SH-SY5Y (cell line): Measurements from ENCODE around the gene RPLP2.

ENCODE experiments used
- GATA2 ChIP-seq: IDR thresholded peaks from 2 replicates; pipeline ENCODE4 v1.6.1; 2011; ENCODE audit warnings: mild to moderate bottlenecking, low read depth, low read length
- GATA3 ChIP-seq: IDR thresholded peaks from 2 replicates; pipeline ENCODE4 v1.6.1; 2011; ENCODE audit warnings: low read depth, mild to moderate bottlenecking, low read length, moderate library complexity

RPLP2 gene

GRCh38 chr11:791658-792534, 17.9 kb upstream of the RPLP2 start:
- TF ChIP-seq GATA3: no peak

DNA sequence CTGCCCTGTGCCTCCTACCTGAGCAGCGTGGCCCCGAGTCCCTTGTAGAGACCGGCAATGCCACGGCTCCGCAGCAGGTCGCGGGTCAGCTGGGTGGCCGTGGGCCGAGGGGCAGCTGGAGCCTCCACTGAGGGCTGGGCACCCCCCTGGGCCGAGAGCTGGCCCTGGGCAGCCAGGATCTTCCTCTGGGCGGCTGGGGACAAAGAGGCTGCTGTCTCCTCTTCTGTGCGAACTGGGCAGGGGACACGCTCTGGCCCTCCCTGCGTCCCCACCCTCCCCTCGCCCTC, 17.3 kb upstream of the RPLP2 start:
- TF ChIP-seq GATA2 (no peak), GATA3 (no peak)

GRCh38 chr11:792873-793272, 16.9 kb upstream of the RPLP2 start:
- TF ChIP-seq GATA3: no peak
- TF ChIP-seq GATA2: no peak

DNA sequence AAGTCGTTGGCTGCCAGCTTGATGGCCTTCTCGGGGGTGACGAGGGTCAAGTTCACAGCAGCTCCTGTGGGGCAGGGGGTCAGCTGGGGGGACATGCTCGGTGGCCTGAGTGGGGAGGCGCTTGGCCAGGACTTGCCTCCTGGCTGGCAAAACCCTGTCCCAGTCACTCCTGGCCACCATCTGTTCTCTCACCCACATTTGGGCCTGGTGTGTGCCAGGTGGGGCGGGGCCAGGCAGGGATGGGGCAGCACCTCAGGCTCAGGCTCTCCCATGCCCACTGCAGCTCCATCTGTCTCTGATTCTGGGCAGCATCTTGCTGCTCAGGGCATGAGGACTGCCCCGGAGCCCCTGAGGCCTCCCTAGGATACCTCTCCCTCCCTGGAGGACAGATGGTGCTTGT, 16.2 kb upstream of the RPLP2 start:
- TF ChIP-seq GATA3 (no peak), GATA2 (no peak)

GRCh38 chr11:794013-794765, 15.6 kb upstream of the RPLP2 start:
- no peak for TF ChIP-seq GATA2

DNA sequence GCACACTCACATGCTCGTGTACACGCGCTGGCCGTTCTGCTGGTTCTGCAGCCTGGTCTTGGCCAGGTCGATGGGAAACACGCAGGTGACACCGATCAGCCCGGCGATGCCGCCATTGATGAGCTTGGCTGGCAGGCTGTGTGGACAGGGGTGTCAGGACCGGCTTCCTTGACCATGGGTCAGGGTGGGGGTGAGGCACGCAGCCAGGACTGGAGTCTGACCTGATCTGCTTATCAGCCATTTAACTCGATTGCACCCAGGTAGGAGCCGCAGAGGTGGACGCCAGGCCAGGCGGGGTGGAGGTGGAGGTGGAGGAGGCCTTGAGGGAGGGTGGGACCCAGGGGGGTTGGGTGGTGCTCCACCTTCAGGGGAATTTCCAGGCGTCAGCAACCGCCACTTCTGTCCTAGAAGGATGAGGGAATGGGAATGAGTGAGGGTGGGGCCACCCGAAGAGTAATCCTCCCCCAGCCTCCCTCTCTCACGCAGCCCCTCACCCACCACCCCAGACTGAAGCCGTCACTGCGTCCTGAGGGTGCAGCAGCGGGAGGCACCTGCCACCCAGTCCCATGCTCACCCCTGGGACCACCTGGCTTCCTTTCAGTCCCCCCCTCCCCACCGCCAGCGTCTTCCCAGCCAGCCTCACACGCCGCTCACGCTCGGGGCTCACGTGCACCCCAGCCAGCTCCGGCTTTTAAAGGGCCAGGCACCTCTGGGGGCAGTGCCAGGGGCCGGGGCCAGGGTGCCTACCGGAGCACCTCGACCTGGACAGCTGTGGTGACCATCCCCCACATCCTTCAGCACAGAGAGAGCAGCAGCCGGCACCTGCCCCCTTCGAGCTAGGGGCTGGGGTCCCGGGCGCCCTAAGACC, 14.8 kb upstream of the RPLP2 start:
- TF ChIP-seq GATA3: no peak
- no peak for TF ChIP-seq GATA2

DNA sequence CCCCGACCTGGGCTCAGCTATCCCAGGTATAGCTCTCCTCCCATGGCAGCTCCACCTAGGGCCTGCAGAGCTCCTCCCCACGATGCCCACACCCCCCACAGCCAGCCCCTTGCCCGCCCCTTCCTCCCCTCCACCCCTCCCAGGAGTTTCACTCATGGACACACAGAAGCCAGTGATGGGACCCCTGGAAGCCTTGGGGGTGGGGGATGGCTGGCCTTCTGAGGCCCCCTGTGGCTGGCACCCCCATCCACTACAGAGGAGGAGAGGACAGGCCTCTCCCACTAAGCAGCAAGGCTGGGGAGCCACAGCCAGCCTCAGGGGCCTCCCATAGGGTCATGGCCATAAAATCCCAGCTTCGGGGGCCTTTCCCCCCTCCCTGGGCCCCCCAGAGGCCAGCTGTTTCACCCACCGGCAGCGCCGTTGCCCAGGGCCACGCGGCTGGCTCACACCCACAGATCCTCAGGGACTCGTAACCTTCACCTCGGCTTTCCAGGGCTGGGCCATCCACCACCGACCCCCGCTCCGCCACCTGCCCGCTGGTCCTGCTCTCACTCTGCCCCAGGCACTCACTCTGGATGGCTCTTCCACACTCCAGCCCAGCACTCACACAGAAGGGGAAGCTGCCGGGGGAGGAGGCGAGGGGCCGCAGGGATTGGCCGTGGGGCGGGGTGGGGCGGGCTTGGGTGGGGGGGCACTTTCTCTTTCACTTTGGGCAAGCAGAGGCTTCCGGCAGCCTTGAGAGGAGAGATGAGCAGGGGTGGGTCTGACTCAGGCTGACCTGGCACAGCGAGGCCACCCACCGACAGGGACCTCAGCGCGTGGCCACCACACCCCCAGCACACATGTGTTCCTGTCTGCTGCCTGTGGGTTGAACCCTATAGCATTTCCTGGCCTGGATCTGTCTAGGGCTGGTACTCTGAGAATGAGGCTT, 13.9 kb upstream of the RPLP2 start:
- TF ChIP-seq GATA2: no peak
- TF ChIP-seq GATA3: no peak

GRCh38 chr11:796565-797295, 13.0 kb upstream of the RPLP2 start:
- no peak for TF ChIP-seq GATA2
- TF ChIP-seq GATA3: no peak

- no peak for TF ChIP-seq GATA2
- no peak for TF ChIP-seq GATA3
These were observed 12.3 kb upstream of the RPLP2 start for GRCh38 chr11:797296-798092.

DNA sequence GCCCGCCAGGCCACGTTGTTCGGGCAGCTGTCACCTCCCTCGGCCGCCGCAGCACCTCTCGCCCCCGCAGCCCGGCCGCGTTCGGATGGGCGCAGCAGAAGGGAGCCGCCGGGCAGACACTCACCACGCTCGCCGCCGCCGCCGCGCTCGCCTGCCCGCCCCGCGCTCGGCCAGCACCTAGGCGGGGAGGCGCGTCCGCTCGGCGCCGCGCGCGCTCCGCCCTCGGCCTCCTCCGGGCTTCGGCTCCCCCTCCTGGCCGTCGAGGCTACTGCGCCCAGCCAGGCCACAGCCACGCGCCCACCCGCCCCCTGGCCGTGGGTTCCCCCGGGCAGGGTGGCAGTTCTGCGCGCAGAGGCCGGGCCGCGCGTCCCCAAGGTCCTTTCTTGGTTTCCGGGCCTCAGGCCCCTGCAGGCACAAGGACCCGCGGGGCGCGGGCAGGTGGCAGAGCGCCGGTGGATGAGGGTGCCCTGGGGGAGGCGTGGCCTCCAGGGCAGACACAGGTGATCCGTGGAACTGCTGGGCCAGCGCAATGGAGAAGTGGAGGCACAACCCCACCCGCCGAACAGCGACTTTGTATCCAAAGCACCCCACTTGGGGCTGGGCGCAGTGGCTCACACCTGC, 11.6 kb upstream of the RPLP2 start, which contains the start of gene SLC25A22:
Gene SLC25A22, minus strand, starts transcription at position 189 of the 621 bp plus-strand sequence. CDS start 3,275 bp downstream, outside the sequence.
- no peak for TF ChIP-seq GATA3
- TF ChIP-seq GATA2: no peak

DNA sequence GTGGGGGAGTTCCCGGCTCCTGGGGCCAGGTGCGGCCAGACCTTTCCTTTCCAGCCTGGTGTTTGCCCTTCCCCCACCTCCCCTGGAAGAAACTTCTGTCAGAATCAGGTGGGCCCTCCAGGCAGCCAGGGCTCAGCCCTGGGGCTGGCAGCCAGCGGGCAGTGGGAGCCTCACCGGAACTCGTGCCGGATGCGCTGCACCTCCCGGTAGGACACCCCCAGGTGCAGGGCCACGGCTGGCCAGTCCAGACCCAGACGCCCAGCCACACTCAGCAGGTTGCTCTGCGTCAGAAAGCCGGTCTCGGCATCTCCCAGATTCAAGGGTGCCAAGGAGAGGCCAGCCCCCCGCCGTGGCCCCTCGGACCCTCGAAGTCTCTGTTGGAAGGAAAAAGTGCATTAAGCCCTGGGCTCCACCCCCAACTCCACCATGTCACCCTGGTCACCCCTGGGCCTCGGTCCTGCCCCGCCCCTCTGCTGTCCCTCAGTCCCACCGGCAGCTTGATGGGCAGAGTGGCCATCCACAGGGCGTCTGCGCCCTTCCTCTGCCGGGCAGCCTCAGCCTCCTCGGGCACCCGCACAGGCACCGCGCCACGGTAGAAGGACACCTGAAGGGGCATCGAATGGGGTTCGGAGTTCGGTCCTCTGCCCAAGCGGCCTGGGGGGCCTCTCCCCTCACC, 10.0 kb upstream of the RPLP2 start:
- TF ChIP-seq GATA2: no peak
- no peak for TF ChIP-seq GATA3
